BE2C (cell line): ENCODE results near the gene KIF1B.

Experiments
- DNase-seq: peaks from one replicate; pipeline ENCODE4 v3.0.0-alpha.2; 2020
- H3K27me3 ChIP-seq: fragments of 250-450 bp; sonication (Bioruptor Pico); 2 replicates; pipeline ENCODE4 v1.5.1; 2020; ENCODE audit warnings: mild to moderate bottlenecking
- H3K36me3 ChIP-seq: fragments of 250-450 bp; sonication (Bioruptor Pico); 2 replicates; pipeline ENCODE4 v1.5.1; 2020; ENCODE audit warnings: mild to moderate bottlenecking
- H3K4me1 ChIP-seq: fragments of 250-450 bp; sonication (Bioruptor Pico); 2 replicates; pipeline ENCODE4 v1.5.1; 2020
- H3K4me3 ChIP-seq: 2 replicates; pipeline ENCODE4 v1.5.1; 2011; ENCODE audit warnings: low read depth, low read length
- H3K9me3 ChIP-seq: fragments of 250-450 bp; sonication (Bioruptor Pico); 2 replicates; pipeline ENCODE4 v1.5.1; 2020
- CTCF ChIP-seq: IDR thresholded peaks from 2 replicates; pipeline ENCODE4 v1.5.1; 2012; ENCODE audit warnings: mild to moderate bottlenecking, low read depth, low read length

The KIF1B gene

GRCh38 chr1:10171105-10171767, 39.1 kb upstream of the KIF1B start:
- H3K4me1 ChIP-seq, result no peaks in the 10 kb centered on the region
- TF ChIP-seq CTCF, result no peak
- H3K4me3 ChIP-seq, result no peak overlapping the region
- H3K9me3 ChIP-seq, result no peaks in the 10 kb centered on the region
- H3K36me3 ChIP-seq, result no peaks in the 10 kb centered on the region; the same call in 1 of the 2 replicates
- DNase-seq, result no peak
- no peaks in the 10 kb centered on the region for H3K27me3 ChIP-seq

GRCh38 chr1:10171995-10172669, 38.2 kb upstream of the KIF1B start:
- TF ChIP-seq CTCF, result no peak
- H3K9me3 ChIP-seq, result no peaks in the 10 kb centered on the region
- H3K4me3 ChIP-seq, result no peak overlapping the region
- no peaks in the 10 kb centered on the region for H3K27me3 ChIP-seq
- H3K36me3 ChIP-seq, result no peaks in the 10 kb centered on the region; the same call in 1 of the 2 replicates
- no peaks in the 10 kb centered on the region for H3K4me1 ChIP-seq
- DNase-seq, result no peak

- no peak for TF ChIP-seq CTCF
- Histone ChIP-seq H3K27me3 (no peaks in the 10 kb centered on the region), H3K36me3 (no peaks in the 10 kb centered on the region; the same call in 1 of the 2 replicates), H3K4me1 (no peaks in the 10 kb centered on the region), H3K9me3 (no peaks in the 10 kb centered on the region), H3K4me3 (no peak overlapping the region)
- no peak for DNase-seq
Observed at GRCh38 chr1:10173582-10173981, 36.8 kb upstream of the KIF1B start.

- H3K27me3 ChIP-seq, result no peaks in the 10 kb centered on the region
- no peak overlapping the region for H3K4me3 ChIP-seq
- H3K4me1 ChIP-seq, result no peaks in the 10 kb centered on the region
- no peak for TF ChIP-seq CTCF
- no peak for DNase-seq
- no peaks in the 10 kb centered on the region for H3K36me3 ChIP-seq
- H3K9me3 ChIP-seq, result no peaks in the 10 kb centered on the region
Observed at GRCh38 chr1:10177876-10178275, 32.5 kb upstream of the KIF1B start.

- no peaks in the 10 kb centered on the region for H3K27me3 ChIP-seq
- H3K4me3 ChIP-seq, result no peak overlapping the region
- DNase-seq, result no peak
- H3K9me3 ChIP-seq, result no peaks in the 10 kb centered on the region
- no peaks in the 10 kb centered on the region for H3K36me3 ChIP-seq
- no peak for TF ChIP-seq CTCF
- no peaks in the 10 kb centered on the region for H3K4me1 ChIP-seq
Observed at GRCh38 chr1:10178597-10179405, 31.6 kb upstream of the KIF1B start.
